ENCODE measurements around the gene KCNK4.
"Not testable (repeated sequence)": the region's sequence is repeated elsewhere in the genome, so short reads cannot be mapped to it uniquely, and the experiment has no call there.

KCNK4 gene

DNA sequence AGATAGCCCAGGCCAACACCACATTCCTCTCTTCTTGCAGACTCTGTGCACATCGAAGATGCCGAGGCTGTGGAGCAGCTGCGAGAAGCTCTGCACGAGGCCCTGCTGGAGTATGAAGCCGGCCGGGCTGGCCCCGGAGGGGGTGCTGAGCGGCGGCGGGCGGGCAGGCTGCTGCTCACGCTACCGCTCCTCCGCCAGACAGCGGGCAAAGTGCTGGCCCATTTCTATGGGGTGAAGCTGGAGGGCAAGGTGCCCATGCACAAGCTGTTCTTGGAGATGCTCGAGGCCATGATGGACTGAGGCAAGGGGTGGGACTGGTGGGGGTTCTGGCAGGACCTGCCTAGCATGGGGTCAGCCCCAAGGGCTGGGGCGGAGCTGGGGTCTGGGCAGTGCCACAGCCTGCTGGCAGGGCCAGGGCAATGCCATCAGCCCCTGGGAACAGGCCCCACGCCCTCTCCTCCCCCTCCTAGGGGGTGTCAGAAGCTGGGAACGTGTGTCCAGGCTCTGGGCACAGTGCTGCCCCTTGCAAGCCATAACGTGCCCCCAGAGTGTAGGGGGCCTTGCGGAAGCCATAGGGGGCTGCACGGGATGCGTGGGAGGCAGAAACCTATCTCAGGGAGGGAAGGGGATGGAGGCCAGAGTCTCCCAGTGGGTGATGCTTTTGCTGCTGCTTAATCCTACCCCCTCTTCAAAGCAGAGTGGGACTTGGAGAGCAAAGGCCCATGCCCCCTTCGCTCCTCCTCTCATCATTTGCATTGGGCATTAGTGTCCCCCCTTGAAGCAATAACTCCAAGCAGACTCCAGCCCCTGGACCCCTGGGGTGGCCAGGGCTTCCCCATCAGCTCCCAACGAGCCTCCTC lies 24.8 kb downstream of the KCNK4 start:
- Mint-ChIP-seq H3K36me3 (ENCODE audit: low read depth) (peaks cover 70% of the 10 kb centered on the region), H3K4me3 (peak overlapping the region; percentile 98), H3K4me1 (ENCODE audit: low read depth) (peaks cover 49% of the 10 kb centered on the region), H3K27ac (peak overlapping the region; percentile 98)
- not testable (repeated sequence) for H3K9me3 Mint-ChIP-seq, DNase-seq, H3K27me3 Mint-ChIP-seq

DNA sequence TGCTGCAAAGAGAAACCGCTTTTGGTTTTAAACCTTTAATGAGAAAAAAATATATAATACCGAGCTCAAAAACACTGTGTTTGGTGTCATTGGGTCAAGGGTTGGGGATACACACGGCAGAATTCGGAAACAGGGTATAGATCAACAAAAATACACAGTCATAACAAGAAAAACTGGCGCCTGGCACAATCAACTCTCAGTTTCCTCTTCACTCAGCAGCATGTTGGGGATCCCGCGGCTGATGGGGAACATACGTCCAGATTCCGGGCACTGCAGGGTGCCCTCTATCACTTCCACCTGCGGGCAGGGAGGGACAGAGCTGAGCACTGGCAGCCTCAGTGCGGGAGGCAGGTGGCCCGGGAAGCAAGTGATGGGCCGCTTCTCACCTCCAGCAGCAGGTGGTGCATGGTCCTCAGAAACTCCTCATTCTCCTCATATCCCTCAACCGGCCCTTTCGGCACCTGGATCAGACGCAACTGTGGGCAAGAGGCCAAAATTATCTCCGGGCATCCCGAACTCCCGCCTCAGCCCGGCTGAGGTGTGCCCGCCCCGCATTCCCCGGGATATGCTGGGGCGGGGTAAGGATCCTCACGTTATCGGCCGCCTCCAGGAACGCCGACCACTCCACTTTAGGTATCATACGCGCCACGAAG lies 25.7 kb downstream of the KCNK4 start:
- Mint-ChIP-seq H3K36me3 (ENCODE audit: low read depth) (peaks cover 76% of the 10 kb centered on the region), H3K4me3 (peak overlapping the region; percentile 98), H3K27me3 (no peaks in the 10 kb centered on the region), H3K9me3 (no peaks in the 10 kb centered on the region), H3K4me1 (ENCODE audit: low read depth) (peaks cover 49% of the 10 kb centered on the region), H3K27ac (peak overlapping the region; percentile 98)
- peak; percentile 72 for DNase-seq

DNA sequence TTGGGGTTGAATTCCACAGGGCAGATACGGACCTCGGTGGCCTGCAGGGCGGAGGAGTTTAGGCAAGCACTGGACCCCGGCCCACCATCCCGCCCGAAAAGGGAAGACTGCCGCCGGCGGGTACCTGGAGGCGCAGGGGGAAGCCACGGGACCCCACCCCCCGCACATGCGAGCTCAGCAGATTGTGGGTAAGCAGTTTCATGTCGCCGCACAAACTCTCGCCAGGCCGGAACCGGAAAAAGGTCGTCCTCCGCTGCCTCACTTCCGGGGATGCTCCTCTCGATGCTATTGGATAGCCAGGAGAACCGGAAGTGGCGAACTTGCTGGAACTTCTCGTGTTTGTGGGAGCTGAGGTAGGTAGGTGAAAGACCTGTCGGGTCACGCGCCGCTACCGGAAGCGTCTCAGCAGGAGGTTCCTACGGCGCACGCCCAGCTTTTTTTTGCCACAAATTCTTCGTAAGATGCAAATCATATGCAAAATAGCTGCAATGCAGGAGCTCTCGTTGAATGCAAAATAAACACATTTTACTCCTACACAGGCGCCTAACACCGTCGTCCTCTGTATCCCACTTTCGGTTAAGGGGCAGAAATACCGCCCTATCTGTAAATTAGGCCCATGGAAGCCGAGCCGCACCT lies 26.3 kb downstream of the KCNK4 start, which contains the start of gene TRMT112:
TRMT112 (minus strand) TSS at position 235 of the 636 bp plus-strand sequence; CDS start at position 202, 33 bp downstream.
- peaks cover 47% of the 10 kb centered on the region for H3K4me1 Mint-ChIP-seq (ENCODE audit: low read depth)
- peak within 1 kb of the TSS; percentile 98 for H3K4me3 Mint-ChIP-seq
- no peaks in the 10 kb centered on the region for H3K27me3 Mint-ChIP-seq
- H3K27ac Mint-ChIP-seq = peak within 1 kb of the TSS; percentile 98
- peaks cover 75% of the 10 kb centered on the region for H3K36me3 Mint-ChIP-seq (ENCODE audit: low read depth)
- peak; percentile 93 for DNase-seq
- H3K9me3 Mint-ChIP-seq = no peaks in the 10 kb centered on the region

DNA sequence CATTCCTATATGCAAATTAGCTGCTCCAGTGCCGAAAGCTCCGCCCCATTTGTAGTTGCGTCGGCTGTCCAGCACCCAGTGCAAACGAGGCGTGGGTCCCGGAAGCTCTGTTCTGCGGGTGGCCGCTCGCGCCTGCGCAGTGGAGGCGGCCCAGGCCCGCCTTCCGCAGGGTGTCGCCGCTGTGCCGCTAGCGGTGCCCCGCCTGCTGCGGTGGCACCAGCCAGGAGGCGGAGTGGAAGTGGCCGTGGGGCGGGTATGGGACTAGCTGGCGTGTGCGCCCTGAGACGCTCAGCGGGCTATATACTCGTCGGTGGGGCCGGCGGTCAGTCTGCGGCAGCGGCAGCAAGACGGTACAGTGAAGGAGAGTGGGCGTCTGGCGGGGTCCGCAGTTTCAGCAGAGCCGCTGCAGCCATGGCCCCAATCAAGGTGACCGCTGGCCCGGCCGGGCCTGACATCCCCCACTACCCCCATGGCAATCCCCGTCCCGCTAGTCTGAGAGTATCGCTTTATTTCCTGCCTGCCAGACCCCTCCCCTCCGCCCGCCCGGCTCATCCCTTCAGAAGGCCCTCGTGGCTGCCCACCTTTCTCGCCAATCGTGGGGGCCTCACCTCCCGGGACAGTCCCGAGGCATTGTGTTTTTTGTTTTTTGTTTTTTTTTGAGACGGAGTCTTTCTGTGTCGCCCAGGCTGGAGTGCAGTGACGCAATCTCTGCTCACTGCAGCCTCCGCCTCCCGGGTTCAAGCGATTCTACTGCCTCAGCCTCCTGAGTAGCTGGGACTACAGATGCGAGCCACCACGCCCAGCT lies 27.1 kb downstream of the KCNK4 start, which contains the start of gene PRDX5:
PRDX5 (plus strand) TSS at position 161 of the 805 bp plus-strand sequence; CDS start at position 256, 95 bp downstream.
- Mint-ChIP-seq H3K27ac (peak within 1 kb of the TSS; percentile 98), H3K27me3 (no peaks in the 10 kb centered on the region), H3K4me1 (ENCODE audit: low read depth) (peaks cover 39% of the 10 kb centered on the region), H3K4me3 (peak within 1 kb of the TSS; percentile 98), H3K36me3 (ENCODE audit: low read depth) (peaks cover 68% of the 10 kb centered on the region), H3K9me3 (no peaks in the 10 kb centered on the region)
- peak; percentile 95 for DNase-seq

DNA sequence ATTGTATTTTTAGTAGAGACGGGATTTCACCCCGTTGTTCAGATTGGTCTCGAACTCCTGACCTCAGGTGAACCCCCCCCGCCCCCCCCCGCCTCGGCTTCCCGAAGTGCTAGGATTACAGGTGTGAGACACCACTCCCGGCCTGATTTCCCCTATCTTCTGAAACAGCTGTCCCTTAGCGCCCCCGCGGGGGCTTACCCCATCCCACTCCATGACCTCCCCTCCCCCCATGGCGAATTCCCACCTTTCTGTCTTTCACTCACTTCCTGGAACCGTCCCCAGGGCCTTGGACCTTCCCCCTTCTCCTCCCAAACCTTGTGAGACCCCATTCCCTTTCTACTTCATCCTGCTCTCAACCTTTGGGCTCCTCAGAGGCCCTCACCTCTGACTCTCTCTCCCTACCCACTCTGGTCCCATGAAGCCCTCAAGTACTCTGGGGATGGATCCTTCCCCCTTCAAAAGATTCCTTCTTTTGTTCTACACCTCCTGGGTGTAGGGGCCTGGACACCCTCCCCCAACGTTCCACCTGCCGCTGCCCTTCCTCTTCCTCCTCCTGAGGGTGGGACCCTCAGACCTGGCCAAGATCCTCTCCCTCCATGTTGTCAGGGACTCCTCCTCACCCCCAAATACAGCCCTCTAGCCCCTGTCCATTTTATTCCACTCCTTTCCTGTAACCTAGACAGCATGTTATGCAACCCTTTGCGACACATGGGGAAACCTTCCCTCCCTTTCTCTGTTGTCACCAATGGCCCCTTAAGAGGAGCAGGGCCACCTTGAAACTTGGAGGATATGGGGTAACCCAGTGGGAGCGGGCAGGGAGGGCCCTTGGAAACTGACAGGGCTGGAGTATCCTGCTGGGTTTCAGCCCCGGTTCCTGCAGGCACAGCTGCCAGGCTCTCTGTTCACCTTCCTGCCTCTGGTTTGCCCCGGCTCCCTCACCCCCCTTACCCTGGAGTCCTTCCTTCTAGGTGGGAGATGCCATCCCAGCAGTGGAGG lies 28.0 kb downstream of the KCNK4 start:
- no peaks in the 10 kb centered on the region for H3K9me3 Mint-ChIP-seq
- H3K27ac Mint-ChIP-seq = peak overlapping the region; percentile 98
- H3K4me1 Mint-ChIP-seq (ENCODE audit: low read depth) = peaks cover 36% of the 10 kb centered on the region
- no peak for DNase-seq
- no peaks in the 10 kb centered on the region for H3K27me3 Mint-ChIP-seq
- peak overlapping the region; percentile 98 for H3K4me3 Mint-ChIP-seq
- peaks cover 60% of the 10 kb centered on the region for H3K36me3 Mint-ChIP-seq (ENCODE audit: low read depth)

DNA sequence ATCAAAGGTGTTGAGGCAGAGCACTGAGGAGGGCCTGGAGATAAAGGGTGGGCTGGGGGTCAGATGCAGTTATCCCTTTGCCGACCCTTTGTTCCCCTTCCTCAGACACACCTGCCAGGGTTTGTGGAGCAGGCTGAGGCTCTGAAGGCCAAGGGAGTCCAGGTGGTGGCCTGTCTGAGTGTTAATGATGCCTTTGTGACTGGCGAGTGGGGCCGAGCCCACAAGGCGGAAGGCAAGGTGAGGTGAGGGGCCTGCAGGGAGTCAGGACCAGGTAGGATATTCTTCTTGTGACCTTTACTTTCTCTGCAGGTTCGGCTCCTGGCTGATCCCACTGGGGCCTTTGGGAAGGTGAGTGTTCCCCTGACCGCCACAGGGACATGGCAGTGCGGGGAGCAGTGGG lies 29.5 kb downstream of the KCNK4 start:
- H3K4me3 Mint-ChIP-seq = no peak overlapping the region
- H3K36me3 Mint-ChIP-seq (ENCODE audit: low read depth) = peaks cover 47% of the 10 kb centered on the region
- H3K27me3 Mint-ChIP-seq = no peaks in the 10 kb centered on the region
- no peak for DNase-seq
- H3K27ac Mint-ChIP-seq = no peak overlapping the region
- peaks cover 28% of the 10 kb centered on the region for H3K4me1 Mint-ChIP-seq (ENCODE audit: low read depth)
- H3K9me3 Mint-ChIP-seq = no peaks in the 10 kb centered on the region

DNA sequence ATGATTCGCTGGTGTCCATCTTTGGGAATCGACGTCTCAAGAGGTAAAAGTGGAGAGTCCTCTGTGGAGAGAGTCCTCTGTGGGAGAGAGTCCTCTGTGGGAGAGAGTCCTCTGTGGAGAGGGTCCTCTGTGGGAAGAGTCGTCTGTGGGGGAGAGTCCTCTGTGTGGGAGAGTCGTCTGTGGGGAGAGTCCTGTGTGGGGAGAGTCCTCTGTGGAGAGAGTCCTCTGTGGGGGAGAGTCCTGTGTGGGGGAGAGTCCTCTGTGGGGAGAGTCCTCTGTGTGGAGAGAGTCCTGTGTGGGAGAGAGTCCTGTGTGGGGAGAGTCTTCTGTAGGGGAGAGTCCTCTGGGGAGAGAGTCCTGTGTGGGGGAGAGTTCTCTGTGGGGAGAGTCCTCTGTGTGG lies 29.9 kb downstream of the KCNK4 start:
- Mint-ChIP-seq H3K4me3 (no peak overlapping the region), H3K36me3 (ENCODE audit: low read depth) (peaks cover 46% of the 10 kb centered on the region), H3K9me3 (no peaks in the 10 kb centered on the region), H3K27ac (peak overlapping the region; percentile 39), H3K27me3 (no peaks in the 10 kb centered on the region), H3K4me1 (ENCODE audit: low read depth) (peaks cover 28% of the 10 kb centered on the region)
- no peak for DNase-seq

DNA sequence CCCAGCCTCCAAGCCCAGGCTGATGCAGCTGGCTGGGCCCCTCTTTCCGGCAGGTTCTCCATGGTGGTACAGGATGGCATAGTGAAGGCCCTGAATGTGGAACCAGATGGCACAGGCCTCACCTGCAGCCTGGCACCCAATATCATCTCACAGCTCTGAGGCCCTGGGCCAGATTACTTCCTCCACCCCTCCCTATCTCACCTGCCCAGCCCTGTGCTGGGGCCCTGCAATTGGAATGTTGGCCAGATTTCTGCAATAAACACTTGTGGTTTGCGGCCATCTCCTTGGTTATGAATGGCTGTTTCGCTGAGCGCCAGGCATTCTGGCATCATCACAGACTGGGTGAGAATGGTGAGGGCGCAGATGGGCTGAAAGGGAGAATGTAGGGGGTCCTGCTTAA lies 30.4 kb downstream of the KCNK4 start:
- Mint-ChIP-seq H3K9me3 (no peaks in the 10 kb centered on the region), H3K36me3 (ENCODE audit: low read depth) (peaks cover 41% of the 10 kb centered on the region), H3K27ac (no peak overlapping the region), H3K27me3 (no peaks in the 10 kb centered on the region), H3K4me1 (ENCODE audit: low read depth) (peaks cover 23% of the 10 kb centered on the region), H3K4me3 (no peak overlapping the region)
- DNase-seq = no peak

DNA sequence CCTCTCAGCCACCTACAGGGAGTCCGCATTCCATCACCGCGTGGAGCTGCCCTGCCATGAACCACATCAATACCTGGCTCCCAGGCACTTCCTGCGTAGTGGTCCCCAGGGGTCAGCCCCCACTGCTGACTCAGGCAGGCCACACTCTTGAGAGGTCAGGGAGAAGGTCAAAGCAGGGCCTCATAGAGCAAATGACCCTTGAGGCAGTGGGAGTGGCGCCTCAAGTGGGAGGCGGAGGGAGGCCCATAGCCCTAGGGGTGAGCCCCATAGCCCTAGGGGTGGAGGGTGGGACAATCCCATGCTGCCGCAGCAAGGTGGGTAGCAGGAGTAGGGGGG lies 31.8 kb downstream of the KCNK4 start:
- Mint-ChIP-seq H3K27me3 (no peaks in the 10 kb centered on the region), H3K9me3 (no peaks in the 10 kb centered on the region), H3K4me1 (ENCODE audit: low read depth) (peaks cover 15% of the 10 kb centered on the region), H3K36me3 (ENCODE audit: low read depth) (peaks cover 28% of the 10 kb centered on the region), H3K27ac (no peak overlapping the region), H3K4me3 (no peak overlapping the region)
- no peak for DNase-seq

DNA sequence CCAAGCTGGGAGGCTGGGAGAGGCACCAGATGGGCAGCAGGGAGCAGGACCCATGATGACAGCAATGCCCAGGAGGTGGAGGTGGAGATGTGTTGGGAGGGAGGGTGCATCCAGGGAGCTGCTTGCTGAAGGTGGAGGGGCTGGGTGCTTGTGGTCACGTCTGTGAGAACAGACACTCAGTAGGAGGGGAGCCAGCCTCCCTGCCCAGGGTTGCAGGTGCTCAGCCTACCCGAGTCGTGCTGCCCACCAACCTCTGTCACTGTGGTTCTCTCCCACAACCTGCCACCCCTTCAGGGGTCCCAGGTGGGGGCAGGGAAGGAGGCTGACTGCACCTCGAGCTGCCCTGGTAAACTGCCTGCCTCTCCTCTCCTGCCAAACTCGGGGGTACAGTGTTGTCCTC lies 32.3 kb downstream of the KCNK4 start:
- Mint-ChIP-seq H3K27ac (no peak overlapping the region), H3K4me3 (no peak overlapping the region), H3K27me3 (no peaks in the 10 kb centered on the region), H3K4me1 (ENCODE audit: low read depth) (peaks cover 15% of the 10 kb centered on the region), H3K36me3 (ENCODE audit: low read depth) (peaks cover 24% of the 10 kb centered on the region), H3K9me3 (no peaks in the 10 kb centered on the region)
- DNase-seq = no peak

DNA sequence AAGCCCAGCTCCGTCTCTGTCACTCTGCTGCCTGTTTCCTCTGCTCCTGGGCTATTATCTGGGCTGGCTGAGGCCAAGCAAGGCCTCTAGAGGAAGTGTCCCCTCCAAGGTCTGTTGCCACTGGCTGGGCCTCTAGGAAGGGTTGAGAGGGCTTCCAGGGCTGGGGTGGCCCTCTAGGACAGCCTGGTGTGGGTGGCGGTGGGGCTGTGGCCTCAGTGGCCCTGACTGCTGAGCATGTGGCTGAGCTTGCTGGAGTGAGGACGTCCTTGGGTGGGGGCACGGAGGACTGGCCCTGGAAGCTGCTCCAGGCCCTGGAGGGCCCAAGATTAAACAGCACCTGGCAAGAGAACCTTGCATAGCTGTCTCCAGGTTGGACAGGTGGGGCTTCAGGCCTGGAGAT lies 32.9 kb downstream of the KCNK4 start:
- Mint-ChIP-seq H3K4me1 (ENCODE audit: low read depth) (peaks cover 12% of the 10 kb centered on the region), H3K27ac (peak overlapping the region; percentile 34), H3K36me3 (ENCODE audit: low read depth) (peaks cover 22% of the 10 kb centered on the region)
- DNase-seq, H3K9me3 Mint-ChIP-seq, H3K27me3 Mint-ChIP-seq, H3K4me3 Mint-ChIP-seq: not testable (repeated sequence)

DNA sequence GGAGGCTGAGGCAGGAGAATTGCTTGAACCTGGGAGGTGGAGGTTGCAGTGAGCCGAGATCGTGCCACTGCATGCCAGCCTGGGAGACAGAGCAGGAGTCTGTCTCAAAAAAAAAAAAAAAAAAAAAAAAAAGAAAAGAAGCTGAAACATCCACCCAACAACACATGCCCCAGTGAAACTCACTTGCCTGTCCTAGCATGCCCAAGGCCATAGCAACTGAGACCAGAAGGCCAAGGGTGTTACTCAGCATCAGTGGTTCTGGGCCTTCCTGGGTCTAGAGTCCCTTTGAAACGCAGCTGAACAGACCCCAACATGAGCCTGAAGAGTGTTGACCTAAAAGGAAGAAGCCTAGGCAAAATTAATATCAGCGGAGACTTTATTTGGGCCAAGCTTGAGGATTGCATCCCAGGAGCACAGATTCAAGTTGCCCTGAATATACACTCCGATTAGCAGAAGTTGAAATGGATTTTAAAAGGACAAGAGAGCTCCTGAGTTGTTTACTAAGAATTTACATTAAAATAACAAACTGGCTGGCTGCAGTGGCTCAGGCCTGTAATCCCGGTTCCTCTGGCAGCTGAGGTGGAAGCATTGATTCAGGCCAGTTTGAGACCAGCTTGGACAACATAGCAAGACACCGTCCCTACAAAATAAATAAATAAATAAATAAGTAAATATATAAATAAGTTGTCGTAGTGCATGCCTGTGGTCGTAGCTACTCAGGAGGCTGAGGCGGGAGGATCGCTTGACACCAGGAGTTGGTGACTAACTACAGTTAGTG lies 33.8 kb downstream of the KCNK4 start:
- Mint-ChIP-seq H3K4me1 (ENCODE audit: low read depth) (peaks cover 4% of the 10 kb centered on the region), H3K27ac (no peak overlapping the region), H3K4me3 (no peak overlapping the region), H3K36me3 (ENCODE audit: low read depth) (peaks cover 20% of the 10 kb centered on the region), H3K27me3 (no peaks in the 10 kb centered on the region), H3K9me3 (no peaks in the 10 kb centered on the region)
- DNase-seq = no peak

DNA sequence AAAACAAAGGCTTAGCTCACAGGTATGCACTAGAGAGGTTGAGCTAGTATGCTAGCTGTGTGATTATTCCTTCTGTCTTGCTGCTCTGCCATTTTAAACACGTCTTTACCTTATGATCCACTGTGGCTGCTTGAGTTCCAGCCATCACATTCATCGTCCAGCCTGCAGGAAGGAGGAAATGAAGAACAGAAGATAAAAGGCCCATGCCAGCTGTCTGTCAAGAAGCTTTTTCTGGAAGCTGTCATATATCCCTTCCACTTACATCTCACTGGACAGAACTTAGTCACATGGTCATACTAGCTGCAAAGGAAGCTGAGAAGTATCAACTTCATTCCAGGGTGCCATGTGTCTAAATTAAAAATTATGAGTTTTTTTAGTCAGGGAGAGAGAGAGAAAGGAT lies 36.3 kb downstream of the KCNK4 start:
- no peak for DNase-seq
- Mint-ChIP-seq H3K4me1 (ENCODE audit: low read depth) (peaks cover 10% of the 10 kb centered on the region), H3K27me3 (no peaks in the 10 kb centered on the region), H3K36me3 (ENCODE audit: low read depth) (no peaks in the 10 kb centered on the region), H3K27ac (no peak overlapping the region), H3K9me3 (no peaks in the 10 kb centered on the region), H3K4me3 (no peak overlapping the region)
